ENCODE measurements around the gene SLC6A19. TPM values are rescaled to one million over a fixed set of nuclear protein-coding genes. Genes with fewer than 3 reads are reported as not detected.

SLC6A19 gene
- total and polyA plus RNA-seq, 12 donors: under 0.01 TPM; not detected in 11

DNA sequence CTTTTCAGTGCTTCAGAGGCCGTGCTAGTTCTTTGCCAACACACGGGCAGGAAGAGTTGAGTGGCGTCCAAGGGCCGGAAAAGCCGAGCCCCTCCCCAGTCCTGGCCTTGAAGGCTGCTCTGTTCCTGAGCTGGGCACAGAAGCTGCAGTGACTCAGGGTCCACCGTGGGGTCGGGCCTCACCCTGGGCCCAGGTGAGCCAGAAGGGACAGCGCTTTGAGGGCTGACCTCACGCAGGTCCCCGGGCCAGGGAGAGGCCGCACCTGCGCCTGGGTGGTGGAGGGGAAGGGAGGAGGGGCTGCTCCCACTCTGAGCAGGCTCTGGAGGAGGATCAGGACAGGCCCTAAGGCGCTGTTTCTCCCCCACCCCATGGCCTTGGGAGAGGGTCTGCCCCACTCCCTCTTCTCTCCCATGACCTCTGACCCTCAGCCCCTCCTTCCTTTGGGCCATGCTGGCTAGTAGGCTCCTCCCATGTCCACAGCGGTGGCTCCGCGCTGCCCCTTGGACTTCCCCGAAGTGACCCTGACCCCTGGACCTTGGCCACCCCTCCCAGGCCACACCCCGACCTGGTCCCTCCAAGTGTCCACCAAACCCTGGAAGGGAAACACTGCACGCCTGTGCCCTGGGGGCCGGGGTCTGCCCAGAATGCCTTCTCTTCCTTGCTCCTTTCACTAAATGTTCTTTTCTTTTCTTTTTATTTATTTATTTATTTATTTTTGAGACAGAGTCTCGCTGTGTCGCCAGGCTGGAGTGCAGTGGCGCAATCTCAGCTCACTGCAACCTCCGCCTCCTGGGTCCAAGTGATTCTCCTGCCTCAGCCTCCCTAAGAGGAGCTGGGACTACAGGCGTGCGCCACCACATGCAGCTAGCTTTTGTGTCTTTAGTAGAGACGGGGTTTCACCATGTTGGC, 19.7 kb upstream of the SLC6A19 start:
- intact Hi-C loops (cut with DNase I): no loop called here
- no peaks in the 10 kb centered on the region for H3K9me3 ChIP-seq (replicated peaks in 1 of 3)
- H3K4me3 ChIP-seq: no peak overlapping the region
- TF ChIP-seq, protein P1, sequence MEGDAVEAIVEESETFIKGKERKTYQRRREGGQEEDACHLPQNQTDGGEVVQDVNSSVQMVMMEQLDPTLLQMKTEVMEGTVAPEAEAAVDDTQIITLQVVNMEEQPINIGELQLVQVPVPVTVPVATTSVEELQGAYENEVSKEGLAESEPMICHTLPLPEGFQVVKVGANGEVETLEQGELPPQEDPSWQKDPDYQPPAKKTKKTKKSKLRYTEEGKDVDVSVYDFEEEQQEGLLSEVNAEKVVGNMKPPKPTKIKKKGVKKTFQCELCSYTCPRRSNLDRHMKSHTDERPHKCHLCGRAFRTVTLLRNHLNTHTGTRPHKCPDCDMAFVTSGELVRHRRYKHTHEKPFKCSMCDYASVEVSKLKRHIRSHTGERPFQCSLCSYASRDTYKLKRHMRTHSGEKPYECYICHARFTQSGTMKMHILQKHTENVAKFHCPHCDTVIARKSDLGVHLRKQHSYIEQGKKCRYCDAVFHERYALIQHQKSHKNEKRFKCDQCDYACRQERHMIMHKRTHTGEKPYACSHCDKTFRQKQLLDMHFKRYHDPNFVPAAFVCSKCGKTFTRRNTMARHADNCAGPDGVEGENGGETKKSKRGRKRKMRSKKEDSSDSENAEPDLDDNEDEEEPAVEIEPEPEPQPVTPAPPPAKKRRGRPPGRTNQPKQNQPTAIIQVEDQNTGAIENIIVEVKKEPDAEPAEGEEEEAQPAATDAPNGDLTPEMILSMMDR (IDR thresholded peaks at IDR 0.05): no peak
- no peak for TF ChIP-seq POLR2A (IDR thresholded peaks at IDR 0.05)
- H3K36me3 ChIP-seq (replicated peaks in 1 of 2): no peaks in the 10 kb centered on the region
- H3K27ac ChIP-seq: no peak overlapping the region
- H3K4me1 ChIP-seq (replicated peaks in 1 of 2): peaks cover 0 to 5% of the 10 kb centered on the region in 2 donors
- WGBS, 4 donors: 58 to 77% (median 62%) methylated on average over 15 to 27 of the region's 27 CpGs
- no peaks in the 10 kb centered on the region for H3K27me3 ChIP-seq
- peak in 6 of 7 donors; percentile 42 to 73 (median 62) for DNase-seq

DNA sequence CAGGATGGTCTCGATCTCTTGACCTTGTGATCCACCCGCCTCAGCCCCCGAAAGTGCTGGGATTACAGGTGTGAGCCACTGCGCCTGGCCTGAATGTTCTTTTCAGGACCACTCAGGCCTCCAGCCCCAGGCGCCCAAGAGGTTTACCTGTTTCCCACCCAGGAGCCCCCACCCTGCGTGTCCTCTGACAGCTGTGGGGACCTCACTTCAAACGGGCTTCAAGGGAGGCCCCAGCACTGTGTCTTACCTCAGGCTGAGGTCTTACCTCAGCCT, 19.1 kb upstream of the SLC6A19 start:
- Histone ChIP-seq H3K27ac (no peak overlapping the region), H3K9me3 (replicated peaks in 1 of 3) (no peaks in the 10 kb centered on the region), H3K36me3 (replicated peaks in 1 of 2) (no peaks in the 10 kb centered on the region), H3K4me1 (replicated peaks in 1 of 2) (peaks cover 0 to 5% of the 10 kb centered on the region in 2 donors), H3K4me3 (no peak overlapping the region), H3K27me3 (no peaks in the 10 kb centered on the region)
- peak in 1 of 7 donors; percentile 8 for DNase-seq
- TF ChIP-seq POLR2A (IDR thresholded peaks at IDR 0.05): no peak
- TF ChIP-seq, protein P1 (IDR thresholded peaks at IDR 0.05): no peak
- intact Hi-C loops (cut with DNase I): no loop called here
- WGBS, 4 donors: 70 to 91% (median 82%) methylated on average over 3 to 7 of the region's 7 CpGs

DNA sequence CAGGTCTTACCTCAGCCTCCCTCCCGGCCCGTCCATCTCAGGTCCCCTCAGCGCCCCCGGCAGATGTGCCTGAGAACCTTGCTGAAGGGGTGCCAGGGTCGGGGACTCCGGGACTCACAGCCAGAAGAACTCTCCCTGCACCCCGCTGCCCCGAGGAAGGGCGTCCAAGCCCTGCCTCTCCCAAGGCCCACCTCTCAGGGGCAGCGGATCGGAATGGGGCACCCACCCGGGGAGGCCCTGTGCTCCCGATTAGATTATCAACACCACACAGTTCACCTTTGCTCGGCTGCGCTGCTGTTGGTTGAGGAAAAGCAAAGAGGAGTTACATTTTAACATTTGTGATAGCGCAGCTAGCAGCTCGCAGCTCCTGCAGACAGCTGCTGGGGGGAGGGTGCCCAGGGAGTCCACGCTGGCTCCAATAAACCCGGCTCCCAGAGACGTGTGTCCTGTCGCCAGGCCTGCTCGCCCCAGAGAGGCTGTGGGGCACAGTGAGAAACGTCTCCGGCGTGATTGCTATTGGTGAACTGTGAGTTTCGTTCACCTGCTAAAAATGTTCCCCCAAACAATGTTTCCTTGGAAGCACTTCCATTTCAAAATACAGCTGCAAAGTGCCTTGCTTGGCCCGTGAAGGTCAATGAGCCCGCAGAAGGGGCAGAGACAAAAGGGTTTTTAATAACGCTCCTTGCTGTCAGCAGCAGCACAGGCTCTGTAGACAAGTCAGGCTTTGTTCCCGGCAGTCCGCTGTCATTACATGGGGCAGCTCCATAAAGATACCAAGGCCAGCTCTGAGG, 18.6 kb upstream of the SLC6A19 start:
- TF ChIP-seq, protein P1 (IDR thresholded peaks at IDR 0.05): no peak
- TF ChIP-seq POLR2A (IDR thresholded peaks at IDR 0.05): no peak
- no peak overlapping the region for H3K27ac ChIP-seq
- no peaks in the 10 kb centered on the region for H3K9me3 ChIP-seq (replicated peaks in 1 of 3)
- intact Hi-C loops (cut with DNase I): no loop called here
- H3K4me3 ChIP-seq: no peak overlapping the region
- peaks cover 0 to 5% of the 10 kb centered on the region in 2 donors for H3K4me1 ChIP-seq (replicated peaks in 1 of 2)
- DNase-seq: peak in 1 of 7 donors; percentile 11
- H3K27me3 ChIP-seq: peaks cover 1% of the 10 kb centered on the region
- no peaks in the 10 kb centered on the region for H3K36me3 ChIP-seq (replicated peaks in 1 of 2)
- 77 to 86% (median 83%) methylated on average over 17 to 31 of the region's 31 CpGs for WGBS, 4 donors

DNA sequence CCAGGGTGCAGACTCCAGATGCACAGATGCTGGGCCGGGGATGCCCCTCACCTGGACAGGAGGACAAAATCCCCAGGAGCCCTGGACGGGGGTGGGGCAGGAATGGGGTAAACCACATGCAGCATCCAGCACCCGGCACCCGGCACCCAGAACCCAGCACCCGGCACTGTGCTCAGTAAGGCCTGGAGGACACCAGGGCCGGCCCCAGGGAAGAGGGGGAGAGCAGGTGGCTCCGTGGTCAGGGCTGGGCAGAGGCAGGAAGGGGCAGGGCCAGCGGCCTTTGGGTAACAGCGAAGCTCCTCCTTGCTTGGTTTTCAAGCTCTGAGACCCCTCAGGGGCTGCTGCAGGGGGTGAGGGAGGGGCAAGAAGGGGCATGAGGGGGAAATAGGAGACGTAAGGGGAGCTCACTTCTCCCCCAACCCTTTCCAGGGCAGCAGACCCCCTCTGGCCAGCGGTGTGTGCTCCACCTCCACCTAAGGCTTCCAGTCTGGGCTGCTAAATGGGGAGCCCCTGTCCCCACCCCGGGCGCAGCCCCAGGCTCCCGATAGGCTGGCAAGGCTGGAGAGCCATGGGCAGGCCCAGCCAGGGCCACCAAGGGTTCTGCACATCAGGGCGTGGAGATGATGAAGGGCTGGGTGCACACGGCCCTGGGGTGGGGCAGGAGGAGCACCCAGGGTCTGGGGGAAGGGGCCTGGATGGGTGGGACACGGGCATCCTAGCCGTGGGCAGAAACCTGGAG, 17.8 kb upstream of the SLC6A19 start:
- TF ChIP-seq, protein P1 (IDR thresholded peaks at IDR 0.05): no peak
- no peak for TF ChIP-seq POLR2A (IDR thresholded peaks at IDR 0.05)
- Histone ChIP-seq H3K9me3 (replicated peaks in 1 of 3) (no peaks in the 10 kb centered on the region), H3K4me1 (replicated peaks in 1 of 2) (peaks cover 0 to 5% of the 10 kb centered on the region in 2 donors), H3K36me3 (replicated peaks in 1 of 2) (no peaks in the 10 kb centered on the region), H3K4me3 (no peak overlapping the region), H3K27ac (no peak overlapping the region), H3K27me3 (peaks cover 6% of the 10 kb centered on the region)
- WGBS, 4 donors: 77 to 85% (median 82%) methylated on average over 9 to 18 of the region's 18 CpGs
- intact Hi-C loops (cut with DNase I): no loop called here
- DNase-seq: peak in 1 of 7 donors; percentile 14

All from adrenal gland (tissue), 12 donors.